H9 (cell line): ENCODE results near the gene FILIP1. TPM values are rescaled to one million over a fixed set of nuclear protein-coding genes. Genes with fewer than 3 reads are reported as not detected.

Experiments
- DNase-seq: peaks from one replicate; pipeline ENCODE4 v3.0.0-alpha.2; 2017
- H2AFZ ChIP-seq: one replicate; pipeline ENCODE4 v1.6.1; 2013; ENCODE audit warnings: mild to moderate bottlenecking, low read length, control low read depth, moderate library complexity
- H2AK5ac ChIP-seq: 2 replicates; pipeline ENCODE4 v1.6.1; 2013; ENCODE audit warnings: low read length, control low read depth, mixed read lengths; ENCODE audit not compliant: insufficient read length
- H2BK120ac ChIP-seq: one replicate; pipeline ENCODE4 v1.6.1; 2013; ENCODE audit warnings: low read depth, mild to moderate bottlenecking, low read length, control low read depth, inconsistent platforms; ENCODE audit not compliant: poor library complexity, severe bottlenecking
- H2BK12ac ChIP-seq: 2 replicates; pipeline ENCODE4 v1.6.1; 2013; ENCODE audit warnings: low read length, control low read depth, mixed read lengths, low read depth; ENCODE audit not compliant: insufficient read length
- H2BK15ac ChIP-seq: 2 replicates; pipeline ENCODE4 v1.6.1; 2013; ENCODE audit warnings: low read depth, low read length, control low read depth
- H2BK20ac ChIP-seq: one replicate; pipeline ENCODE4 v1.6.1; 2013; ENCODE audit warnings: low read depth, mild to moderate bottlenecking, low read length, control low read depth, inconsistent platforms; ENCODE audit not compliant: poor library complexity, severe bottlenecking
- H2BK5ac ChIP-seq: 2 replicates; pipeline ENCODE4 v1.6.1; 2013; ENCODE audit warnings: low read length, control low read depth, mixed read lengths; ENCODE audit not compliant: insufficient read length
- H3K14ac ChIP-seq: 2 replicates; pipeline ENCODE4 v1.6.1; 2013; ENCODE audit warnings: low read length, control low read depth; ENCODE audit not compliant: insufficient read depth
- H3K18ac ChIP-seq: 2 replicates; pipeline ENCODE4 v1.6.1; 2013; ENCODE audit warnings: low read depth, mild to moderate bottlenecking, mixed read lengths, low read length, control low read depth; ENCODE audit not compliant: insufficient read length
- H3K23ac ChIP-seq: 2 replicates; pipeline ENCODE4 v1.6.1; 2013; ENCODE audit warnings: low read length, control low read depth, mixed read lengths, low read depth; ENCODE audit not compliant: insufficient read length
- H3K23me2 ChIP-seq: 2 replicates; pipeline ENCODE4 v1.6.1; 2013; ENCODE audit warnings: low read depth, mild to moderate bottlenecking, mixed read lengths, low read length, control low read depth; ENCODE audit not compliant: insufficient read length, poor library complexity, severe bottlenecking
- H3K27ac ChIP-seq: 2 replicates; pipeline ENCODE4 v1.5.1; 2013; ENCODE audit warnings: low read length, control low read depth, mixed read lengths, low read depth; ENCODE audit not compliant: insufficient read length
- H3K27me3 ChIP-seq: 2 replicates; pipeline ENCODE4 v1.6.1; 2013; ENCODE audit warnings: low read length, control low read depth, inconsistent platforms; ENCODE audit not compliant: insufficient read depth
- H3K4ac ChIP-seq: 2 replicates; pipeline ENCODE4 v1.6.1; 2013; ENCODE audit warnings: low read depth, mild to moderate bottlenecking, control low read depth, inconsistent platforms, low read length, moderate library complexity
- H3K4me1 ChIP-seq: 2 replicates; pipeline ENCODE4 v1.6.1; 2013; ENCODE audit warnings: low read length, control low read depth, inconsistent platforms; ENCODE audit not compliant: insufficient read depth
- H3K4me2 ChIP-seq: 2 replicates; pipeline ENCODE4 v1.6.1; 2013; ENCODE audit warnings: low read length, control low read depth, mixed read lengths; ENCODE audit not compliant: insufficient read length, insufficient read depth
- H3K56ac ChIP-seq: 2 replicates; pipeline ENCODE4 v1.6.1; 2013; ENCODE audit warnings: low read depth, mild to moderate bottlenecking, mixed read lengths, low read length, control low read depth; ENCODE audit not compliant: insufficient read length
- H3K79me1 ChIP-seq: 2 replicates; pipeline ENCODE4 v1.6.1; 2013; ENCODE audit warnings: low read depth, mild to moderate bottlenecking, moderate library complexity, low read length, control low read depth, inconsistent platforms; ENCODE audit not compliant: insufficient read depth, poor library complexity, severe bottlenecking
- H3K79me2 ChIP-seq: 2 replicates; pipeline ENCODE4 v1.6.1; 2013; ENCODE audit warnings: low read length, control low read depth, inconsistent platforms; ENCODE audit not compliant: insufficient read depth
- H3K9ac ChIP-seq: 2 replicates; pipeline ENCODE4 v1.6.1; 2013; ENCODE audit warnings: low read length, control low read depth, mixed read lengths; ENCODE audit not compliant: insufficient read length; ENCODE audit errors: extremely low read depth
- H3K9me3 ChIP-seq: one replicate; pipeline ENCODE4 v1.6.1; 2013; ENCODE audit warnings: low read depth, low read length, inconsistent platforms; ENCODE audit not compliant: control insufficient read depth
- H3T11ph ChIP-seq: one replicate; pipeline ENCODE4 v1.6.1; 2013; ENCODE audit warnings: mild to moderate bottlenecking, low read length, control low read depth, inconsistent platforms
- H4K20me1 ChIP-seq: one replicate; pipeline ENCODE4 v1.6.1; 2013; ENCODE audit not compliant: control insufficient read depth, insufficient read length, insufficient read depth
- H4K5ac ChIP-seq: 2 replicates; pipeline ENCODE4 v1.6.1; 2013; ENCODE audit warnings: low read depth, mild to moderate bottlenecking, mixed read lengths, low read length, control low read depth; ENCODE audit not compliant: insufficient read length
- H4K8ac ChIP-seq: replicated peaks from 2 replicates; pipeline ENCODE4 v1.6.1; 2013; ENCODE audit warnings: low read length, control low read depth, mixed read lengths, low read depth; ENCODE audit not compliant: insufficient read length
- H4K91ac ChIP-seq: 2 replicates; pipeline ENCODE4 v1.6.1; 2013; ENCODE audit warnings: low read depth, mild to moderate bottlenecking, moderate library complexity, mixed read lengths, low read length, control low read depth; ENCODE audit not compliant: insufficient read length
- H3K27ac Mint-ChIP-seq, 3 experiments: 2 replicates in 2 of 3; 3 replicates in 1 of 3; pipeline ENCODE4 v1.8.0; 2020 to 2021; ENCODE audit warnings: mixed read lengths in 3 of 3, mild to moderate bottlenecking in 1 of 3, moderate library complexity in 1 of 3
- H3K27me3 Mint-ChIP-seq: 2 replicates; pipeline ENCODE4 v1.8.0; 2021; ENCODE audit warnings: low read depth, mild to moderate bottlenecking, moderate library complexity, mixed read lengths
- H3K36me3 Mint-ChIP-seq, 3 experiments: 2 replicates in 2 of 3; 3 replicates in 1 of 3; pipeline ENCODE4 v1.8.0; 2020 to 2021; ENCODE audit warnings: low read depth in 3 of 3, mixed read lengths in 3 of 3; ENCODE audit not compliant: insufficient read depth in 1 of 3
- H3K4me1 Mint-ChIP-seq, 2 experiments: 2 replicates each; pipeline ENCODE4 v1.8.0; 2020; ENCODE audit warnings: mixed read lengths in 2 of 2
- H3K4me3 Mint-ChIP-seq, 2 experiments: 2 replicates in 1 of 2; 3 replicates in 1 of 2; pipeline ENCODE4 v1.8.0; 2020 to 2021; ENCODE audit warnings: mild to moderate bottlenecking in 2 of 2, mixed read lengths in 2 of 2, moderate library complexity in 1 of 2
- H3K9me3 Mint-ChIP-seq, 2 experiments: 2 replicates in 1 of 2; 3 replicates in 1 of 2; pipeline ENCODE4 v1.8.0; 2020; ENCODE audit warnings: mild to moderate bottlenecking in 2 of 2, mixed read lengths in 2 of 2, moderate library complexity in 1 of 2
- WGBS: extraction: QIAGEN DNeasy Blood & Tissue Kit; methylation state at CpG from one replicate; pipeline ENCODE4 v1.1.7; 2013; ENCODE audit warnings: missing lambda C conversion rate, low lambda C conversion rate, mixed read lengths; ENCODE audit not compliant: insufficient read length; ENCODE audit errors: extremely low coverage; 5-methylcytosine and 5-hydroxymethylcytosine counted together
- total RNA-seq: library from RNA; stranded (reverse); gene quantifications from 2 replicates; pipeline ENCODE4 v1.2.1, GENCODE V29; 2021
- TF ChIP-seq, protein P1 (sequence below): fragments of 200-600 bp; sonication (generic); conservative IDR thresholded peaks from 3 replicates; pipeline ENCODE4 v1.8.0; 2021; ENCODE audit warnings: antibody characterized with exemption, mild to moderate bottlenecking

The FILIP1 gene
- total RNA-seq, 1 experiment from 2014 or later, result 10.5 TPM

DNA sequence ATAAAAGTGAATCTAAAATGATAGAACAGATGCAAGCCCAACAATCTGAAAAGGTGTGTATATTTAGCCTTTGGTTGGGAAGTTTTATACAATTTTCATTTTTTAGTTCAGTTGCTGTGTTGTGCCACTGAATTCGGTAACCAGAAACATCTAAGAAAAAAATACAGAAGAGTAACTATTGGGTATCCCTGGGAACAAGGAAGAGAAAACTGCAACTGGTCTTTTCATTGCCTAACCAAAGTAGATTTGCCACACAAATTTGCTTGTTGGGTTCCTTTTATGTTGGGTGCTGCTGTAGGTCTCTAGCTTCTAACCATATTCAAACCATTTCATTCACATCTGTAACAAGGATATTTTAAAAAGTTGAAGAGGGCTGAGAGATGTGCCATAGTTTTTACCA, 206.2 kb downstream of the FILIP1 start:
- Histone ChIP-seq H3K79me1 (no peaks in the 10 kb centered on the region), H4K8ac (no peak overlapping the region), H4K91ac (no peak overlapping the region), H3K4ac (no peak overlapping the region), H3K4me1 (peaks cover 3% of the 10 kb centered on the region; the same call in 1 of the 2 replicates), H3K27me3 (no peaks in the 10 kb centered on the region), H3K23me2 (no peaks in the 10 kb centered on the region), H3K23ac (no peak overlapping the region), H3K56ac (no peak overlapping the region), H3K79me2 (peaks cover 10% of the 10 kb centered on the region; the same call in 1 of the 2 replicates), H3T11ph (no peak overlapping the region), H2AFZ (no peak overlapping the region), H2BK12ac (no peak overlapping the region), H3K9ac (no peak overlapping the region), H3K14ac (no peak overlapping the region), H4K5ac (no peak overlapping the region), H2AK5ac (no peak overlapping the region), H3K4me2 (no peak overlapping the region), H2BK5ac (no peak overlapping the region), H3K9me3 (no peaks in the 10 kb centered on the region), H2BK15ac (no peak overlapping the region), H2BK20ac (no peak overlapping the region), H3K27ac (no peak overlapping the region), H3K18ac (no peak overlapping the region), H2BK120ac (no peak overlapping the region), H4K20me1 (no peaks in the 10 kb centered on the region)
- no peaks in the 10 kb centered on the region for H3K27me3 Mint-ChIP-seq
- TF ChIP-seq, protein P1, sequence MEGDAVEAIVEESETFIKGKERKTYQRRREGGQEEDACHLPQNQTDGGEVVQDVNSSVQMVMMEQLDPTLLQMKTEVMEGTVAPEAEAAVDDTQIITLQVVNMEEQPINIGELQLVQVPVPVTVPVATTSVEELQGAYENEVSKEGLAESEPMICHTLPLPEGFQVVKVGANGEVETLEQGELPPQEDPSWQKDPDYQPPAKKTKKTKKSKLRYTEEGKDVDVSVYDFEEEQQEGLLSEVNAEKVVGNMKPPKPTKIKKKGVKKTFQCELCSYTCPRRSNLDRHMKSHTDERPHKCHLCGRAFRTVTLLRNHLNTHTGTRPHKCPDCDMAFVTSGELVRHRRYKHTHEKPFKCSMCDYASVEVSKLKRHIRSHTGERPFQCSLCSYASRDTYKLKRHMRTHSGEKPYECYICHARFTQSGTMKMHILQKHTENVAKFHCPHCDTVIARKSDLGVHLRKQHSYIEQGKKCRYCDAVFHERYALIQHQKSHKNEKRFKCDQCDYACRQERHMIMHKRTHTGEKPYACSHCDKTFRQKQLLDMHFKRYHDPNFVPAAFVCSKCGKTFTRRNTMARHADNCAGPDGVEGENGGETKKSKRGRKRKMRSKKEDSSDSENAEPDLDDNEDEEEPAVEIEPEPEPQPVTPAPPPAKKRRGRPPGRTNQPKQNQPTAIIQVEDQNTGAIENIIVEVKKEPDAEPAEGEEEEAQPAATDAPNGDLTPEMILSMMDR, result no peak
- H3K9me3 Mint-ChIP-seq, result no peaks in the 10 kb centered on the region
- H3K36me3 Mint-ChIP-seq, result peaks cover 0 to 4% (median 2%) of the 10 kb centered on the region in 3 experiments; a peak in 2 of 7 replicates
- H3K4me1 Mint-ChIP-seq, result peaks cover 33 to 39% of the 10 kb centered on the region in 2 experiments
- no peak overlapping the region for H3K4me3 Mint-ChIP-seq
- no CpG with 5 or more reads among the region's 1 CpG for WGBS
- H3K27ac Mint-ChIP-seq, result no peak overlapping the region
- DNase-seq, result no peak
